Measurements from ENCODE around the gene TP53AIP1. TPM values are rescaled to one million over a fixed set of nuclear protein-coding genes. Genes with fewer than 3 reads are reported as not detected.

TP53AIP1 gene
- polyA plus RNA-seq, 3 donors: 0.03 TPM; not detected in 2

- no CpG with 5 or more reads among the region's 4 CpGs for WGBS (ENCODE audit: insufficient coverage)
- H3K4me3 Mint-ChIP-seq: no peak overlapping the region
- H2AFZ ChIP-seq (ENCODE audit: insufficient read depth, low read depth, low read length, poor library complexity, severe bottlenecking): no peak overlapping the region
- H3K36me3 Mint-ChIP-seq: no peaks in the 10 kb centered on the region
- peak overlapping the region in 1 of 7 donors; percentile 42 for H3K27ac Mint-ChIP-seq
- H3K27me3 Mint-ChIP-seq (ENCODE audit: low read depth in 3 of 3): peaks cover 8 to 12% (median 10%) of the 10 kb centered on the region in 3 donors
- peaks cover 57 to 61% of the 10 kb centered on the region in 2 donors for H3K4me1 ChIP-seq (ENCODE audit: control insufficient read depth in 1 of 2, insufficient read depth in 2 of 2, low read length in 2 of 2)
- peaks cover 64% of the 10 kb centered on the region for H3K4me1 Mint-ChIP-seq
- H3K4me3 ChIP-seq (replicated peaks in 1 of 3; ENCODE audit: low read depth in 2 of 3, low read length in 3 of 3): no peak overlapping the region
- H3K27ac ChIP-seq (ENCODE audit: low read depth in 1 of 2, low read length in 2 of 2): no peak overlapping the region
- H3K9me3 Mint-ChIP-seq: peaks cover 0 to 4% (median 0%) of the 10 kb centered on the region in 7 donors
- no peak overlapping the region for H3K9ac ChIP-seq (ENCODE audit: insufficient read depth, low read length, poor library complexity, severe bottlenecking)
- intact Hi-C loops (cut with micrococcal nuclease): no loop called here
- DNase-seq: no peak
- no peaks in the 10 kb centered on the region for H4K20me1 ChIP-seq (ENCODE audit: insufficient read depth, low read length)
- H3K36me3 ChIP-seq (replicated peaks in 1 of 2; ENCODE audit: control insufficient read depth in 1 of 2, insufficient read depth in 2 of 2, low read length in 2 of 2): no peaks in the 10 kb centered on the region
- no peak overlapping the region for H3K4me2 ChIP-seq (replicated peaks; ENCODE audit: extremely low read depth, low read length, poor library complexity, severe bottlenecking)
- no peak for TF ChIP-seq CTCF (IDR thresholded peaks at IDR 0.05)
- no peaks in the 10 kb centered on the region for H3K9me3 ChIP-seq (replicated peaks in 1 of 2; ENCODE audit: control insufficient read depth in 1 of 2, insufficient read depth in 1 of 2, low read length in 2 of 2)
- no peaks in the 10 kb centered on the region for H3K79me2 ChIP-seq (ENCODE audit: insufficient read depth, low read length)
- H3K27me3 ChIP-seq (ENCODE audit: control insufficient read depth in 2 of 2, insufficient read depth in 2 of 2, low read length in 2 of 2): no peaks in the 10 kb centered on the region
Measured at GRCh38 chr11:128907585-128907984, 35.1 kb downstream of the TP53AIP1 start.

GRCh38 chr11:128906185-128907050 lies 36.3 kb downstream of the TP53AIP1 start:
- peak overlapping the region in 5 of 7 donors; percentile 46 to 82 (median 61) for H3K27ac Mint-ChIP-seq
- H3K27me3 Mint-ChIP-seq (ENCODE audit: low read depth in 3 of 3): peaks cover 9 to 16% (median 10%) of the 10 kb centered on the region in 3 donors
- 31% methylated on average over 5 of the region's 8 CpGs for WGBS (ENCODE audit: insufficient coverage)
- Histone ChIP-seq H4K20me1 (ENCODE audit: insufficient read depth, low read length) (no peaks in the 10 kb centered on the region), H3K4me3 (replicated peaks in 1 of 3; ENCODE audit: low read depth in 2 of 3, low read length in 3 of 3) (peak overlapping the region in 2 of 3 experiments; percentile 62 to 79), H3K36me3 (replicated peaks in 1 of 2; ENCODE audit: control insufficient read depth in 1 of 2, insufficient read depth in 2 of 2, low read length in 2 of 2) (no peaks in the 10 kb centered on the region), H3K27ac (ENCODE audit: low read depth in 1 of 2, low read length in 2 of 2) (peak overlapping the region in 1 of 2 donors; percentile 28), H3K9me3 (replicated peaks in 1 of 2; ENCODE audit: control insufficient read depth in 1 of 2, insufficient read depth in 1 of 2, low read length in 2 of 2) (no peaks in the 10 kb centered on the region), H3K4me2 (replicated peaks; ENCODE audit: extremely low read depth, low read length, poor library complexity, severe bottlenecking) (peak overlapping the region; percentile 90), H3K9ac (ENCODE audit: insufficient read depth, low read length, poor library complexity, severe bottlenecking) (no peak overlapping the region), H3K27me3 (ENCODE audit: control insufficient read depth in 2 of 2, insufficient read depth in 2 of 2, low read length in 2 of 2) (no peaks in the 10 kb centered on the region), H2AFZ (ENCODE audit: insufficient read depth, low read depth, low read length, poor library complexity, severe bottlenecking) (peak overlapping the region; percentile 8), H3K4me1 (ENCODE audit: control insufficient read depth in 1 of 2, insufficient read depth in 2 of 2, low read length in 2 of 2) (peaks cover 57 to 61% of the 10 kb centered on the region in 2 donors), H3K79me2 (ENCODE audit: insufficient read depth, low read length) (no peaks in the 10 kb centered on the region)
- TF ChIP-seq CTCF (IDR thresholded peaks at IDR 0.05): peak; percentile 32
- H3K36me3 Mint-ChIP-seq: peaks cover 3 to 5% of the 10 kb centered on the region in 2 donors
- peak; percentile 37 to 60 (median 52) for DNase-seq
- peaks cover 60% of the 10 kb centered on the region for H3K4me1 Mint-ChIP-seq
- H3K4me3 Mint-ChIP-seq: peak overlapping the region; percentile 77 to 90
- intact Hi-C loops (cut with micrococcal nuclease): no loop called here
- peaks cover 0 to 4% (median 0%) of the 10 kb centered on the region in 7 donors for H3K9me3 Mint-ChIP-seq

Measured in CD14-positive monocyte (primary cell).